ENCODE measurements around the gene C1QA. TPM values are rescaled to one million over a fixed set of nuclear protein-coding genes. Genes with fewer than 3 reads are reported as not detected.

C1QA gene
- total and polyA plus RNA-seq, 2 of the 4 experiments (the other 2 are of a cell fraction) = not detected

GRCh38 chr1:22612671-22613571 is 23.5 kb upstream of the C1QA start (continued):
- TF ChIP-seq USF2 (IDR thresholded peaks at IDR 0.05; ENCODE audit: low read depth, low read length) = no peak

DNA sequence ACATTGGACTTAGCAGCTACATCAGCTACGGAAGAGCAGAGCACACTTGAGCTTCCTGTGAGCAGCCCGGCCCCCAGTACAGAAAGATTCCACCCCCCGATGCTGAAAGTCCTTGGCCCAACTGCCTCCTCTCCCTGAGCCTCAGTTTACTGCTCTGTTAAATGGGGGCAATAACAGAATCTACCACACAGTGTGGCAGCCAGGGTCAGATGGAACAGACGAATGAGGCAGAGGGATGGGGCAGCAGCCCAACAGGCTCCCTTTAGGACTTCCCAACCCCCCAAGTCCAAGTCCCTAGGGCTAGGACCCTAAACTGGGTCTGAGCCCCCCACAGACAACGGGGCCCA is 22.9 kb upstream of the C1QA start:
- no CpG with 5 or more reads among the region's 5 CpGs for WGBS, 2 experiments (ENCODE audit: extremely low coverage in 2 of 2, insufficient read length in 1 of 2)

More for the DNA sequence above, 22.9 kb upstream of the C1QA start:
- Histone ChIP-seq H3K9me1 (ENCODE audit: insufficient read depth, low read length) (no peaks in the 10 kb centered on the region; the same call in 1 of the 2 replicates), H3K56ac (ENCODE audit: extremely low read depth, insufficient read depth, low read length) (no peak overlapping the region), H4K91ac (ENCODE audit: insufficient read depth, low read depth, low read length) (no peak overlapping the region), H4K20me1 (ENCODE audit: insufficient read depth, low read length) (peaks cover 4% of the 10 kb centered on the region; the same call in 1 of the 2 replicates), H2BK5ac (ENCODE audit: low read depth, low read length, poor library complexity, severe bottlenecking) (no peak overlapping the region), H2AK5ac (ENCODE audit: low read depth, low read length) (no peak overlapping the region), H3K4ac (ENCODE audit: low read depth, low read length) (no peak overlapping the region), H3K36me3 (ENCODE audit: control insufficient read depth, insufficient read depth, low read length) (no peaks in the 10 kb centered on the region), H3K9me3 (ENCODE audit: control insufficient read depth, insufficient read depth, low read length) (no peaks in the 10 kb centered on the region), H3K9ac (ENCODE audit: low read depth, low read length) (no peak overlapping the region), H3K79me1 (ENCODE audit: low read depth in 1 of 2, low read length in 2 of 2) (no peaks in the 10 kb centered on the region), H2BK20ac (ENCODE audit: low read depth, low read length) (no peak overlapping the region), H3K23ac (ENCODE audit: low read depth, low read length) (no peak overlapping the region), H3K4me1 (ENCODE audit: control insufficient read depth, insufficient read depth, low read length) (no peaks in the 10 kb centered on the region), H2AK9ac (replicated peaks; ENCODE audit: low read depth, low read length, poor library complexity) (no peak overlapping the region), H4K5ac (ENCODE audit: low read depth, low read length) (no peak overlapping the region), H3K27me3 (ENCODE audit: control insufficient read depth, insufficient read depth, low read length) (peaks cover 40% of the 10 kb centered on the region), H3K4me2 (ENCODE audit: low read depth, low read length) (no peak overlapping the region), H3K4me3 (ENCODE audit: insufficient read depth, low read depth, low read length) (no peak overlapping the region), H2BK15ac (ENCODE audit: low read depth, low read length) (no peak overlapping the region), H3K14ac (replicated peaks; ENCODE audit: low read depth, low read length) (no peak overlapping the region), H3K18ac (ENCODE audit: low read depth, low read length) (no peak overlapping the region), H3K27ac (ENCODE audit: insufficient read depth, low read length) (no peak overlapping the region), H2AFZ (replicated peaks; ENCODE audit: low read length, poor library complexity) (no peak overlapping the region), H2BK120ac (ENCODE audit: low read depth, low read length) (no peak overlapping the region), H4K8ac (ENCODE audit: low read depth in 2 of 2, low read length in 2 of 2) (no peak overlapping the region)
- BruUV-seq (replicated peaks) = no TSS peak
- POLR2A ChIA-PET (ENCODE audit: unreplicated experiment) = no interaction called here
- no peak for ATAC-seq (ENCODE audit: low read depth)
- TF ChIP-seq MAFK (IDR thresholded peaks at IDR 0.05; ENCODE audit: low read depth, low read length) (no peak), ELK1 (IDR thresholded peaks at IDR 0.05; ENCODE audit: borderline replicate concordance, low read depth, low read length) (no peak), SMC3 (IDR thresholded peaks at IDR 0.05; ENCODE audit: low read depth, low read length) (no peak)
- intact Hi-C loops (cut with micrococcal nuclease) = no loop called here
- CTCF ChIA-PET = no interaction called here
- in situ Hi-C loops (cut with MboI; ENCODE audit: low sequenced_read_pairs) = no loop called here
- dilution Hi-C loops (cut with HindIII; ENCODE audit: low sequenced_read_pairs, unreplicated experiment) = no loop called here
- no peak for DNase-seq

All from IMR-90 (cell line).